Endothelial cell of umbilical vein (primary cell): Measurements from ENCODE around the gene SFXN4.

ENCODE experiments used
- CTCF ChIP-seq, 2 donors: IDR thresholded peaks; 1 replicate in 1 of 2; 2 replicates in 1 of 2; pipeline ENCODE4 v1.5.1; 2011; ENCODE audit warnings: low read length in 2 of 2, mild to moderate bottlenecking in 2 of 2, moderate library complexity in 2 of 2, control low read depth in 1 of 2, inconsistent platforms in 1 of 2, low read depth in 1 of 2; ENCODE audit not compliant: insufficient read depth in 1 of 2; ENCODE audit errors: extremely low read depth in 1 of 2
- EZH2 ChIP-seq: IDR thresholded peaks from 2 replicates; pipeline ENCODE4 v1.6.1; 2012; ENCODE audit warnings: borderline replicate concordance, low read depth, mild to moderate bottlenecking, moderate library complexity, low read length, inconsistent platforms; ENCODE audit not compliant: severe bottlenecking
- FOS ChIP-seq: IDR thresholded peaks from 2 replicates; pipeline ENCODE4 v1.6.1; 2011; ENCODE audit warnings: mild to moderate bottlenecking, low read length, moderate library complexity, borderline replicate concordance; ENCODE audit not compliant: insufficient read depth
- JUN ChIP-seq: IDR thresholded peaks from 2 replicates; pipeline ENCODE4 v1.6.1; 2011; ENCODE audit warnings: borderline replicate concordance, low read depth; ENCODE audit not compliant: insufficient read length, insufficient read depth
- MAX ChIP-seq: IDR thresholded peaks from 2 replicates; pipeline ENCODE4 v1.6.1; 2011; ENCODE audit not compliant: insufficient read depth, insufficient read length
- MYC ChIP-seq: IDR thresholded peaks from one replicate; pipeline ENCODE4 v1.6.1; 2011; ENCODE audit warnings: mild to moderate bottlenecking, low read depth, low read length
- POLR2A ChIP-seq: IDR thresholded peaks from 2 replicates; pipeline ENCODE4 v1.6.1; 2012; ENCODE audit warnings: low read depth, mild to moderate bottlenecking, control low read depth, low read length
- POLR2AphosphoS5 ChIP-seq: IDR thresholded peaks from 2 replicates; pipeline ENCODE4 v1.6.1; 2012; ENCODE audit warnings: low read depth, mild to moderate bottlenecking, control low read depth, low read length, moderate library complexity; ENCODE audit not compliant: insufficient read depth

GRCh38 chr10:119176166-119176565 is 10.7 kb upstream of the SFXN4 start:
- TF ChIP-seq CTCF (IDR thresholded peaks at IDR 0.05; ENCODE audit: extremely low read depth in 1 of 2, insufficient read depth in 1 of 2, low read depth in 1 of 2, low read length in 2 of 2), result no peak
- no peak for TF ChIP-seq POLR2AphosphoS5
- no peak for TF ChIP-seq POLR2A
- TF ChIP-seq EZH2, result no peak
- TF ChIP-seq FOS, result no peak
- no peak for TF ChIP-seq MAX
- no peak for TF ChIP-seq MYC
- TF ChIP-seq JUN, result no peak
